SW480 (cell line): ENCODE data around the gene CR1L.
A peak's percentile ranks its signal among the peaks of the same experiment; 100 is the strongest.
"Not testable (repeated sequence)": the region's sequence is repeated elsewhere in the genome, so short reads cannot be mapped to it uniquely, and the experiment has no call there.

Source experiments
- DNase-seq: peaks from one replicate; pipeline ENCODE4 v3.0.0-alpha.2; 2016; ENCODE audit warnings: low spot score

Gene CR1L

DNA sequence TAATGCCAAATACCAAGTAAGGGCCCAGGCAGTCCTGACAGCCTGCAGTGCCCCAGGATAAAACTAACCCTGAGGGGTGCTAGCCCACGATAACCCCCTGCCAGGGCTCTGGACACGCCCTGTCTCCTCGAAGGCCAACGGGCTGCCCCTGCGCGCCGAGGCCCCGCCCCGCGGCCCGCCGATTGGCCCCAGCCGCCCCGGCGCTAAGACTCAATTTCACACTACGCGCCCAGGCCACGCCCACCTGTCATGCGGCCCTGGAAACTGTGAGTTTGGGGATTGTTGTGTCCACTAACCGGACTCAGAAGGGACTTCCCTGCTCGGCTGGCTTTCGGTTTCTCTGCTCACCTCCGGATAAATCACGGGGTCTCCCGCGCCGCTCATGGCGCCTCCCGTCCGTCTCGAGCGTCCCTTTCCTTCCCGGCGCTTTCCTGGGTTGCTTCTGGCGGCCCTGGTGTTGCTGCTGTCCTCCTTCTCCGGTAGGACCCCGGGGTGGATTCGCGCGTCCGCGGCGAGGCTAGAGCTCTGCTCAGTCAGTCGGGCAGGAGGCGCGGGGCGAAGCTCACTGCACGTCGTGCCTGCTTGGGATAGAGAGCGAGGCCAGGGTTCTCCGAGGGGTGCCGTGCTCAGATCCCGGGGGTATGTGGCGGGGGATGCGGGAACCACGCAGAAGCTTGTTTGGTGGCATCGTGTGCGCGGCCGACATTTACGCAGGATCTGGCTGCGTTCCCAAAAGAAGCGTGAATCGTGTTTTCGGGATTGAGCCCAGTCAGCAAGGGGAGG is at the start of gene CR1L:
CR1L (plus strand) TSS at position 282 of the 783 bp plus-strand sequence; CDS start at position 383, 101 bp downstream.
- no peak for DNase-seq

DNA sequence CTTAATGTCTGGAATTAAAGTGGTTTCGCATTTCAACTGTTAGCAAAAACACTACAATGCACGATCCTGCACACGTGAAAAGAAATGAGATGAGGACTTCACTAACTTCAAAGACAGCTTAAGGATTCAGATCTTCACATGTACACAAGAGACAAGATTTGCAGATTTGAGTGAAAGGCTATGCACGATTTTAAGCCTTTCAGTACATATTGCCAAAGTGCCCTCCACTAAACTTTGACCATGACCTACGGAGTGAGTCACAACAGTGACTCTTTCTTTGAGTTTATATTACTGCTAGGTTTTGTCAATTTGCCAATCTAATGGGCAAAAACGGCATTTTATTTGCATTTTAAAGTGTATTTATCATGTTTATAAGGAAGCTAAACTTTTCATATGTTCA is 41.2 kb upstream of the CR1L start:
- DNase-seq: no peak

DNA sequence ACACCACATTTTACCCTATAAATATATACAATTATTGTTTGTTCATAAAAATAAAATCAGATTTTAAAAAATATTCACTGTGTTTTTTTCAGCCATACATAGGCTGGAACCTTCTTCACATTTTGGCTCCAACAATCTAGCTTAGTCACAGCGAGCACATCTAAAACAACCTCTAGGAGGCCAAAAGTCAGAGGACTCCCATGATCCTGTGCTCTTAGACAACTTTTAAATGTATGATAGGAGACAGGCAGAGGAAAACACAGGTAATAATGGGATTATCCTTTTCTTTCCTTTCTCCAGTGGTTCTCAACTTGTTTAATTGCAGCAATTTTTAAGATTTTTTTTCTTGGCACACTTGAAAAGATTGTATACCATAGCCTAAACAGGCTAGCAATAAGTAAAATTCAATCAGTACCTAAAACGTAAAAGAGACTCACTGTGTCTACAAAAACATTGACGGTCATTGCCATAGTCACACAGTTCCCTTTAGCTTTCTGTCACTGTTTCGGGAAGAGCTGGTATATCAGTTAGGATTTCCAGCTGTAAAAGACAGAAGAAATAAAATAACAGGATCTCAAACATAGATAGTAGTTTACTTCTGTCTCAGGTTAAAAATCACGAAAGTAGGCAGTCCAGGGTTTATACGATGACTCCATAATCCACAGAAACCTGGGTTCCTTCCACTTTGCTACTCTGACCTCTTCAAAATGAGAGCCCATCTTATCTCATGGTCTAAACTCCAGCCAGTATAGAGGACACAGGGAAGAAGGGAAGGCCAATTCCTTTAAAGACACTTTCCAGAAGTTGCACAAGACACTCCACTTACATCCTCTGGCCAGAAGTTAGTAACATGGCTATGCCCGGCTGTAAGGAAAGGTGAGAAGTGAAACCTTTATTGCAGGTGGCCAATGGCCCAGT is 39.2 kb upstream of the CR1L start:
- no peak for DNase-seq

DNA sequence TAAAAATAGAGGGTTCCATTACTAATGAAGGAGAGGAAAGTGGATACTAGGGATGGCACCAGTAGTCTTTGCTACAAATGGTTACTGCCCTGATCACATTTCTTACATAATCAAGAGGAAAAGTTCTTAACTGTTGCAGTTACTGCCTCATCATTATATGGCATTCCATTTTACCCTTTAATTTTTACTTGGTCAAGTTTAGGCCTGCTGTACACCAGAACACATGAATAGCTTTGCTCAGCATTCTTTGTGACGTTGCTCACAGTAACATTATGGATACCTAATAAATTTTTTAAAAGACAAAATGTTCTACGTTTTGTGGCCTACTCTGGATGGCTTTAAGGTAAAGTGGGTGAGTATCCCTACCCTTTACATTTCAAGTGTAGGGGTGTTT is 38.6 kb upstream of the CR1L start:
- no peak for DNase-seq

DNA sequence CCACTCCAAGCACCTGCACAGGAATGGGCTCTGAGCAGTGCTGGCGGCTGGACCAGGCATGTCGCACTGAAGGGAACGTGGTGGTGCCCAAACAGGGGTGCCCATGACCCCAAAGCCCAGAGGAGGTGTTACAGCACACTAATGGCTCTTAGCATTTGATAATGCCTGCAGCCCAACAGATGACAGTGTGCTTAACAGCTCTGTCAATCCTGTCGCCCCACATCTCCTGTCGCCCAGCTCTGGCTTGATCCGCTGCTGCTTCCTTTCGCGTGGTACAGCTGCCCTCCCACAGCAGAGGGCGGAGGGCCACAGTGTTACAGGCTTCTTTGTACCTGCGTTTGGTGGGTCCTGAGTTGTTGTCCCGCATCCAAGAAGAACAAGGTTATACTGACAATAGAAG is 32.2 kb upstream of the CR1L start:
- DNase-seq: no peak

DNA sequence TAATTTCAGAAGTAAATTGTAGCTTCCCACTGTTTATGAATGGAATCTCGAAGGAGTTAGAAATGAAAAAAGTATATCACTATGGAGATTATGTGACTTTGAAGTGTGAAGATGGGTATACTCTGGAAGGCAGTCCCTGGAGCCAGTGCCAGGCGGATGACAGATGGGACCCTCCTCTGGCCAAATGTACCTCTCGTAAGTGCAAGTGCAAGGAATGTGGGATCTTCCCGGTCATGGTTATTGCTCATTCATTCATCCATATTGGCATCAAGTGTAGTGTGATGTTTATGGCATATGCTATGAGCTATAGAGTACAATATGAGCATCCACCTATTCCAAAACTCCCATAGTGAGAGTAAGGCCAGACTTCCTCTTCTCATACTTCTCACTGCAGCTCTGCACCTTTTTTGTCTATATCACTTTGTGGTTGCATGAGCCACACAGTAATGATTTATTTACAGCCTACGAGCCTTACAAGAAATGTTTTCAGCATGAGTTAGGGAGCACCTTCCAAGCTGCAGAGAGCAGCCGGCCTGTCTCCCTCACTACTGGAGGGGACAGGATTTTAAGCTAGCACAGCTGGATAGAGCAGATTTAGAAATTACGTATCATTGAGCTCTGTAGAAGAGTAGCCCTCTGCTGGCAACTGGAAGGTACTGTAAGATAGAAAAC is 24.9 kb upstream of the CR1L start:
- DNase-seq: peak; percentile 57

DNA sequence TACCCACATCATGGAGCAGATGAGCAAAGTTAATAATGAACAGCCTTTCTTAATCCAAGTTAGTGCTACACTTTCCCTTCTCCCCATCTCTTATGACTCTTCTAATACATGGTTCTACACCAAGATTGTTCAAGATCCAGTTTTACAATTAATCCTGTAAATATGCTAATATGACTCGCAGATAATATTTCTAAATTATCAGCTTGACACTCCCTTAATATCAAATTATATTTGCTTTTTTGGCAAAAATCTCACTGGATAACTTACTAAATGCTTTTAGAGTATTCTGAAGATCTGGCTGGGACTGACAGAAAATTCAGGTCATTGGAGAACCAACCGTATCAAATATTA is 24.4 kb upstream of the CR1L start:
- no peak for DNase-seq

DNA sequence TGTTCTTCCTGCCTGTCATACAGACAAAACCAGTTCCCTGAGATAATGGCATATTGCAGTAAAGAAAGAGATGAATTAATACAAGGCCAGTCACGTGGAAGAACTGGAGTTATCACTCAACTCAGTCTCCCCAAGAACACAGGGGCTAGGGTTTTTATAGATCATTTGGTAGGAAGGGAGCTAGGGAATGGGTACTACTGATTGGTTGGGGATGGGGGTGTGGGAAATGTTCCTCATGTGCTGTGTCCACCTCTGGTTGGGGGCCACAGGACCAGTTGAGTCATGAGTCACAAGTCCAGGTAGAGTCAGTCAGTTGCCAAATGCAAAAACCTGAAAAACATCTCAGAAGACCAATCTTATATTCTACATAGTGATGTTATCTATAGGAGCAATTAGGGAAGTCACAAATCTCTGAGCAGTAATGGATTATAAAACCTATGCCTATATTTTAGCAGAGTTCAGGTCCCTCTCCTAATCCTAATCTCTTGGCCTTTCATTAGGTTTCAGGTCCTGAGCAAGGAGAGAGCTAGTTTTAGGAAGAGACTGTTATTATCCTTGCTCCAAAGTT is 19.3 kb upstream of the CR1L start:
- not testable (repeated sequence) for DNase-seq

DNA sequence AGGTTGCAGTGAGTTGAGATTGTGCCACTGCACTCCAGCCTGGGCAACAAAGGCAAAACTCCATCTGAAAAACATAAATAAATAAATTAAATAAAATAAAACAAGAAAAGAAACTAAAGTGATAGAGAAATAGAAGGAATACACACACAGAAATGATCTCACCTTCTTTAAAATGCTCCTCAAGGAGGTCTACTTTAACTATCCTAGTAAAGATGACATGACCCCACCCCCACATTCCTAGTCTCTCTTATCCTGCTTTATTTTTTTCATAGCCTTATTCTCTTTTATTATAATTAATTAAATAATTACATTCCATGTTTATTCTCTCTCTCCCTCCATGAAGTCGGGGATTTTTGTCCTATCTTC is 18.0 kb upstream of the CR1L start:
- no peak for DNase-seq

DNA sequence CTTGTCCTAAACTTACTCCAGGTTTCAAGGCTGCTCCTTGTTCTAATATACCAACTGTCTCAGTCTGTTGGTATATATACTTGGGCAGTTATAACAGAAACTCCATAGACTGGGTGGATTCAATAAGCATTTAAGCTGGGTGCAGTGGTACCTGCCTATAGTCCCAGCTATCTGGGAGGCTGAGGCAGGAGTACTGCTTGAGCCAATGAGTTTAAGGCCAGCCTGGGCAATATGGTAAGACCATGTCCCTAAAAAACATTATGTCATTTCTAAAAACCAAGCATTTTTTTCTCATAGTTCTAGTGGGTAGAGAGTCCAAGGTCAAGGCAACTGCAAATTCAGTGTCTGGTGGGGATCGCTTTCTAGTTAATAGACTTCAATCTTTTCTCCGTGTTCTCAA is 17.4 kb upstream of the CR1L start:
- no peak for DNase-seq

DNA sequence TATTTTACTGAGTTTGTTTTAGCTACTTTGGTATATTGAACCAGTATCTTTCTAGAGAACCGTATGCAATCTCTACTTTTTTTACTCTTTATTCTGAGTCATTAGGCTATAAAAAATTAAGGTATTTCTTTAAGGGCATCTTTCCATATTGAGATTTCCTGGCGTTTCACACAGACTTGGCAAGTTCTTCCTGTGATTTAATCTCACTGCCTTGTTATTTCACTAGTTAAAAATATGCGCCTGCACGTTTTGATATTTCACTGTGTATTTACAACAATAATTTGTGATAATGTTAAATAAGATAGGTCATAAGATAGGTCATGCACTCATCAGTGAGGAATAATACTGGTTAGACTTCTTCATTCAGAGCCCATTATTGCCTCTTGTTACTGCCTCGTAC is 16.2 kb upstream of the CR1L start:
- no peak for DNase-seq

DNA sequence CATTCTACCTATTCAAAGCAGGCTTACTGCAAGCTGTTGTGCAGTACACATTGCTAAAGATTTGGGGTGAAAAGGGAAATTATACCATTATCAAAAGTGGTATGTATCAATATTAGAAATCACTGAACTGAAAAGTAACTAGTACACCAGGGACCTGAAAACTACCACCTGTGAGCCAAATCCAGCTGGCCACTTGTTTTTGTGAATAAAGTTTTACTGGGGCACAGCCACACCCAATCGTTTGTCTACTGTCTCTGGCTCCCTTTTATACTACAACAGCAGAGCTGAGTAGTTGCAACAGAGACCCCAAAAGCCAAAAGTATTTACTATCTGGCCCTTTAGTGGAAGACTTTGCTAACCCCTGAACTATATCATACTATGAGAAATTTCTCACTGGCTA is 13.8 kb upstream of the CR1L start:
- DNase-seq: no peak

DNA sequence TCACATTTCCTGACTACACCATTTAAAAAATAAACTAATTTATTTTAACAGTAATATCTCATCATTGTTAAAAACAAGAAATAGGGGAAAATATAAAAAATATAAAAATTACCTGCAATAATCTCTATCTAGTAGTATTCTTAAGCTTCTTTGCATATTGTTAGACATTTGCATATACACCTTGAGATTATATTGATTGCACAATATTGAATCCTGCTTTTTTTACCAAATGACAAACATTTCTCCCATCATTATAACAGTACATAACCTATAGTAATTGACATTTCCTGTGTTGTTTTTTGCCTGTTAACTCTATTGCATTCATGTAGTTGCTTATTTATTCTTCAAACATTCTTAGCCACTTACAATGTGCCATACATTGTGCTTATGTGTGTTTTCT is 11.7 kb upstream of the CR1L start:
- no peak for DNase-seq

DNA sequence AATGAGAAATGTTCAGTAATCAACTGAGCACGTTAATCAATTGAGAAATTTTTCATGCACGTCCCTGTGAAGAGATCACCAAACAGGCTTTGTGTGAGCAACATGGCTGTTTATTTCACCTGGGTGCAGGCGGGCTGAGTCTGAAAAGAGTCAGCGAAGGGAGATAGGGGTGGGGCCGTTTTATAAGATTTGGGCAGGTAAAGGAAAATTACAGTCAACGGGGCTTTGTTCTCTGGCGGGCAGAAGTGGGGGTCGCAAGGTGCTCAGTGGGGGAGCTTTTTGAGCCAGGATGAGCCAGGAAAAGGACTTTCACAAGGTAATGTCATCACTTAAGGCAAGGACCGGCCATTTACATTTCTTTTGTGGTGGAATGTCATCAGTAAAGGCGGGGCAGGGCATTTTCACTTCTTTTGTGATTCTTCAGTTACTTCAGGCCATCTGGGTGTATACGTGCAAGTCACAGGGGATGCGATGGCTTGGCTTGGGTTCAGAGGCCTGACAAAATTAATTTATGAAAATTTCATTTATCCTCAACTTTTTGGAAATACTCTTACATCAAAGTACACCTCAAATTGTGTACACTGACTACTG is 11.1 kb upstream of the CR1L start:
- DNase-seq: not testable (repeated sequence)

DNA sequence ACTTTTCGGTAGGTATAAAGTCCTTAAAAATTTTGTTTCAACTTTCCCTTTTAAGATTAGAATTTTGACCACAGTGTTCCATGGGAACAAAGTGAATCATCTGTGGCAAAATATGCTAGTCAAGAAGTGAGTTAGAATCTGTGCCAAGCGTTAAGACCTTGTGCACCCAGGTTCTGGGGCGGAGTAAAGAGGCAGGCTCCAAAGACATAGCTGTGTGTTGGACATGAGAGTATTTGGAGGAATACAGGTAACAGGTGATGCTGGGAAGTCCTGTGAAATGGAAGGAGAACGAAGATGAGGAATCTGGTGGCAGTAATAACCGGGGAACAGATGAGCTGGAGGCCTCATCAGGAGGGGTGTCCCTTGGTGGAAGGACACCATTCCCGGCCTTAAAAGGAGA is 10.6 kb upstream of the CR1L start:
- not testable (repeated sequence) for DNase-seq

DNA sequence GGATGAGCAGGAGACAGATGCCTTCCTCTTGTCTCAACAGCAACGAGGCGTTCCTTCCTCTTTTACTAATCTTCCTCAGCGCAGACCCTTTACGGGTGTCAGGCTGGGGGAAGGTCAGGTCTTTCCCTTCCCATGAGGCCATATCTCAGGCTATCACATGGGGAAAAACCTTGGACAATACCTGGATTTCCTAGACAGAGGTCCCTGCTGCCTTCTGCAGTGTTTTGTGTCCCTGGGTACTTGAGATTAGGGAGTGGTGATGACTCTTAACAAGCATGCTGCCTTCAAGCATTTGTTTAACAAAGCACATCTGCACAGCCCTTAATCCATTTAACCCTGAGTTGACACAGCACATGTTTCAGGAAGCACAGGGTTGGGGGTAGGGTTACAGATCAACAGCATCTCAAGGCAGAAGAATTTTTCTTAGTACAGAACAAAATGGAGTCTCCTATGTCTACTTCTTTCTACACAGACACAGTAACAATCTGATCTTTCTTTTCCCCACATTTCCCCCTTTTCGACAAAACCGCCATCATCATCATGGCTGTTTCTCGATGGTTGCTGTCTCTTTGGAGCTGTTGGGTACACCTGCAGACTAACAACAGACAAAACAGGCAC is 9.3 kb upstream of the CR1L start:
- not testable (repeated sequence) for DNase-seq

DNA sequence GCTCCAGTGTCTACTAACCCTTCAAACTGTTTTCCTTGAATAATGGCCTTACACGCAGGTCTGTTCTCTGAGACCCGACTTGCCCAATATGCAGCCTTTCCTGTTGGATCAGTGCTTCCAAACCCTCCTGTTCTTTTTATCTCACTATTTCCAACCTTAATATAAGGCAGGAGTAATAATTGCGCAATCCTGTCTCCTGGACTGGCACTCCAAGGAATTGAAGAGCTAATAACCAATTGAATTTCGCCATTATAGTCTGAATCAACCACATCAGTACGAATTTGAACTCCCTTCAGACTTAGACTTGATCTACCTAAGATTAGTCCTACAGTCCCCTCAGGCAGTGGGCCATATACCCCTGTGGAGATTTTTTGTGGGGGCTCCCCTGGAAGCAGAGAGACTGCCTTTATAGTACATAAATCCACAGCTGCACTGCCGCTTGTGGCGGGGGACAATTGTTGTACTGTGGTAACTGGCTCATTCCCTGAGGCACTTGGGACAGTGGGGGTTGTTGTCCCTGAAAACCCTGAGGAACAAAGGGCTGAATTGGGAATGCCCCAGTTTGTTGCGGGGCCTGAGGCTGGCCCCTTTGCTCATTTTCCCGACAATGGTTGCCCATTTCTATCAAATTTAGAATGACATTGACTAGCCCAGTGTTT is 6.3 kb upstream of the CR1L start:
- DNase-seq: not testable (repeated sequence)

DNA sequence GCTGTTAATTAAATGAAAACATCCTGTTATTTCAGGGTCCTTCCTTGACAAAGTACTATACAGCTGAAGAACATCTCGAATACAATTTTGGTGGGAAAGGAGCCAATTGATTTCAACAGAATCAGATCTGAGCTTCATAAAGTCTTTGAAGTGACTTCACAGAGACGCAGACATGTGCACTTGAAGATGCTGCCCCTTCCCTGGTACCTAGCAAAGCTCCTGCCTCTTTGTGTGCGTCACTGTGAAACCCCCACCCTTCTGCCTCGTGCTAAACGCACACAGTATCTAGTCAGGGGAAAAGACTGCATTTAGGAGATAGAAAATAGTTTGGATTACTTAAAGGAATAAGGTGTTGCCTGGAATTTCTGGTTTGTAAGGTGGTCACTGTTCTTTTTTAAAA is 5.6 kb upstream of the CR1L start:
- not testable (repeated sequence) for DNase-seq

DNA sequence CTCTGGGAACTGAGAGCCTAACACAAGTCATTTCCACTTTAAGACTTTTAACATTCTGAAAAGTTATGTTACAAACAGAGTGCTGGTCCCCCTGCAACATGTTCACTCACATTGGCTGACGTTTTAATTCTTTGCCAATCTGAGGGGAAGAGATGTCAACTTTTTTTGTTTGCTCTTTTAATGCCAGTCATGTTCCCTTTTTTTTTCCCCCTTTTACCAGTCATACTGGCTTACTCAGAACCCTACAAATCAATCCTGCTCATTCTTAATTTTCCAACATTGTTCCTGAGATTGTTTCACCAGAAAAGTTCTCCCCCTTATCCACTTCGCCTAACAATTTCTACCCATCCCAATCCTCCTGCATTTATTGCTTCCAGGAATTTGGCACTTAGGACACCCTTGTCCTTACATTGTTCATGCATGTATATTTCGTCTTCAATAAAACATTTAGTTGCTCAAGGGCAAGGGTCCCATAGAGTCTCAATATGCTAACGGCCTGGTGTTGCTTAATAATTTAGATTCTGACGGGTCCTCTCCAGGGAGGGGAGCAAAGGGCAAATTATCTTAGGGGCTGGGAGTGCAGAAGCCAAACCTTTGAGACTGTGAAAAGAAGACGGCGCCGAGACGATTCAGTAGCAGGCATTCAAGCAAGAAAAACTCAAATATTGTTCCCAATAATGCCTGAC is 624 bp upstream of the CR1L start:
- no peak for DNase-seq

DNA sequence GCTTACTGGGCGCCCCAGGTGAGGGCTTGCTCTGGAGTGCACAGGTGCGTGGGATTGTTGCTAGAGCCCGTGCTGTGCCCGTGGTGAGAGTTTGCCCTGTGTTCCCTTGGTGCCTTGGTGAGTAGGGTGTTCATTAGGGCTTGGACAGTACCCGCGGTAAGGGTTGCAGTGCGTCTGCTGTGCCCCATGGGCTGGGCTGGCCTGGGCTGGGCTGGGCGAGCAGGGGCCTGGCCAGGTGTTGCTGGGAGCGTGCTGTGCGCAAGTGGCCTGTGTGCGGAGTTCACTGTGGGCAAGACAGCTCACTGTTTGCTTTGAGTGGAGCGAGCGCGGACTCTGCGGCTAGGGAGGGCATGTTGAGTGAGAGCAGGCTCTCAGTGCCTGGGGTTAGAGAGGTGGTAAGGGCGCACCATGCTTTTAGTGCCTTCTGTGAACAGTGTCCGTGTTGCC is 725 bp downstream of the CR1L start:
- DNase-seq: no peak
